H9 (cell line): ENCODE data around the gene SNAPC2. TPM values are rescaled to one million over a fixed set of nuclear protein-coding genes. Genes with fewer than 3 reads are reported as not detected.
A peak's percentile ranks its signal among the peaks of the same experiment; 100 is the strongest.

ENCODE experiments used
- DNase-seq: peaks from one replicate; pipeline ENCODE4 v3.0.0-alpha.2; 2017
- H2AFZ ChIP-seq: one replicate; pipeline ENCODE4 v1.6.1; 2013; ENCODE audit warnings: mild to moderate bottlenecking, low read length, control low read depth, moderate library complexity
- H2AK5ac ChIP-seq: 2 replicates; pipeline ENCODE4 v1.6.1; 2013; ENCODE audit warnings: low read length, control low read depth, mixed read lengths; ENCODE audit not compliant: insufficient read length
- H2BK120ac ChIP-seq: one replicate; pipeline ENCODE4 v1.6.1; 2013; ENCODE audit warnings: low read depth, mild to moderate bottlenecking, low read length, control low read depth, inconsistent platforms; ENCODE audit not compliant: poor library complexity, severe bottlenecking
- H2BK12ac ChIP-seq: 2 replicates; pipeline ENCODE4 v1.6.1; 2013; ENCODE audit warnings: low read length, control low read depth, mixed read lengths, low read depth; ENCODE audit not compliant: insufficient read length
- H2BK15ac ChIP-seq: 2 replicates; pipeline ENCODE4 v1.6.1; 2013; ENCODE audit warnings: low read depth, low read length, control low read depth
- H2BK20ac ChIP-seq: one replicate; pipeline ENCODE4 v1.6.1; 2013; ENCODE audit warnings: low read depth, mild to moderate bottlenecking, low read length, control low read depth, inconsistent platforms; ENCODE audit not compliant: poor library complexity, severe bottlenecking
- H2BK5ac ChIP-seq: 2 replicates; pipeline ENCODE4 v1.6.1; 2013; ENCODE audit warnings: low read length, control low read depth, mixed read lengths; ENCODE audit not compliant: insufficient read length
- H3K14ac ChIP-seq: 2 replicates; pipeline ENCODE4 v1.6.1; 2013; ENCODE audit warnings: low read length, control low read depth; ENCODE audit not compliant: insufficient read depth
- H3K18ac ChIP-seq: 2 replicates; pipeline ENCODE4 v1.6.1; 2013; ENCODE audit warnings: low read depth, mild to moderate bottlenecking, mixed read lengths, low read length, control low read depth; ENCODE audit not compliant: insufficient read length
- H3K23ac ChIP-seq: 2 replicates; pipeline ENCODE4 v1.6.1; 2013; ENCODE audit warnings: low read length, control low read depth, mixed read lengths, low read depth; ENCODE audit not compliant: insufficient read length
- H3K23me2 ChIP-seq: 2 replicates; pipeline ENCODE4 v1.6.1; 2013; ENCODE audit warnings: low read depth, mild to moderate bottlenecking, mixed read lengths, low read length, control low read depth; ENCODE audit not compliant: insufficient read length, poor library complexity, severe bottlenecking
- H3K27ac ChIP-seq: 2 replicates; pipeline ENCODE4 v1.5.1; 2013; ENCODE audit warnings: low read length, control low read depth, mixed read lengths, low read depth; ENCODE audit not compliant: insufficient read length
- H3K27me3 ChIP-seq: 2 replicates; pipeline ENCODE4 v1.6.1; 2013; ENCODE audit warnings: low read length, control low read depth, inconsistent platforms; ENCODE audit not compliant: insufficient read depth
- H3K4ac ChIP-seq: 2 replicates; pipeline ENCODE4 v1.6.1; 2013; ENCODE audit warnings: low read depth, mild to moderate bottlenecking, control low read depth, inconsistent platforms, low read length, moderate library complexity
- H3K4me1 ChIP-seq: 2 replicates; pipeline ENCODE4 v1.6.1; 2013; ENCODE audit warnings: low read length, control low read depth, inconsistent platforms; ENCODE audit not compliant: insufficient read depth
- H3K4me2 ChIP-seq: 2 replicates; pipeline ENCODE4 v1.6.1; 2013; ENCODE audit warnings: low read length, control low read depth, mixed read lengths; ENCODE audit not compliant: insufficient read length, insufficient read depth
- H3K56ac ChIP-seq: 2 replicates; pipeline ENCODE4 v1.6.1; 2013; ENCODE audit warnings: low read depth, mild to moderate bottlenecking, mixed read lengths, low read length, control low read depth; ENCODE audit not compliant: insufficient read length
- H3K79me1 ChIP-seq: 2 replicates; pipeline ENCODE4 v1.6.1; 2013; ENCODE audit warnings: low read depth, mild to moderate bottlenecking, moderate library complexity, low read length, control low read depth, inconsistent platforms; ENCODE audit not compliant: insufficient read depth, poor library complexity, severe bottlenecking
- H3K79me2 ChIP-seq: 2 replicates; pipeline ENCODE4 v1.6.1; 2013; ENCODE audit warnings: low read length, control low read depth, inconsistent platforms; ENCODE audit not compliant: insufficient read depth
- H3K9ac ChIP-seq: 2 replicates; pipeline ENCODE4 v1.6.1; 2013; ENCODE audit warnings: low read length, control low read depth, mixed read lengths; ENCODE audit not compliant: insufficient read length; ENCODE audit errors: extremely low read depth
- H3K9me3 ChIP-seq: one replicate; pipeline ENCODE4 v1.6.1; 2013; ENCODE audit warnings: low read depth, low read length, inconsistent platforms; ENCODE audit not compliant: control insufficient read depth
- H3T11ph ChIP-seq: one replicate; pipeline ENCODE4 v1.6.1; 2013; ENCODE audit warnings: mild to moderate bottlenecking, low read length, control low read depth, inconsistent platforms
- H4K20me1 ChIP-seq: one replicate; pipeline ENCODE4 v1.6.1; 2013; ENCODE audit not compliant: control insufficient read depth, insufficient read length, insufficient read depth
- H4K5ac ChIP-seq: 2 replicates; pipeline ENCODE4 v1.6.1; 2013; ENCODE audit warnings: low read depth, mild to moderate bottlenecking, mixed read lengths, low read length, control low read depth; ENCODE audit not compliant: insufficient read length
- H4K8ac ChIP-seq: replicated peaks from 2 replicates; pipeline ENCODE4 v1.6.1; 2013; ENCODE audit warnings: low read length, control low read depth, mixed read lengths, low read depth; ENCODE audit not compliant: insufficient read length
- H4K91ac ChIP-seq: 2 replicates; pipeline ENCODE4 v1.6.1; 2013; ENCODE audit warnings: low read depth, mild to moderate bottlenecking, moderate library complexity, mixed read lengths, low read length, control low read depth; ENCODE audit not compliant: insufficient read length
- H3K27ac Mint-ChIP-seq, 3 experiments: 2 replicates in 2 of 3; 3 replicates in 1 of 3; pipeline ENCODE4 v1.8.0; 2020 to 2021; ENCODE audit warnings: mixed read lengths in 3 of 3, mild to moderate bottlenecking in 1 of 3, moderate library complexity in 1 of 3
- H3K27me3 Mint-ChIP-seq: 2 replicates; pipeline ENCODE4 v1.8.0; 2021; ENCODE audit warnings: low read depth, mild to moderate bottlenecking, moderate library complexity, mixed read lengths
- H3K36me3 Mint-ChIP-seq, 3 experiments: 2 replicates in 2 of 3; 3 replicates in 1 of 3; pipeline ENCODE4 v1.8.0; 2020 to 2021; ENCODE audit warnings: low read depth in 3 of 3, mixed read lengths in 3 of 3; ENCODE audit not compliant: insufficient read depth in 1 of 3
- H3K4me1 Mint-ChIP-seq, 2 experiments: 2 replicates each; pipeline ENCODE4 v1.8.0; 2020; ENCODE audit warnings: mixed read lengths in 2 of 2
- H3K4me3 Mint-ChIP-seq, 2 experiments: 2 replicates in 1 of 2; 3 replicates in 1 of 2; pipeline ENCODE4 v1.8.0; 2020 to 2021; ENCODE audit warnings: mild to moderate bottlenecking in 2 of 2, mixed read lengths in 2 of 2, moderate library complexity in 1 of 2
- H3K9me3 Mint-ChIP-seq, 2 experiments: 2 replicates in 1 of 2; 3 replicates in 1 of 2; pipeline ENCODE4 v1.8.0; 2020; ENCODE audit warnings: mild to moderate bottlenecking in 2 of 2, mixed read lengths in 2 of 2, moderate library complexity in 1 of 2
- WGBS: extraction: QIAGEN DNeasy Blood & Tissue Kit; methylation state at CpG from one replicate; pipeline ENCODE4 v1.1.7; 2013; ENCODE audit warnings: missing lambda C conversion rate, low lambda C conversion rate, mixed read lengths; ENCODE audit not compliant: insufficient read length; ENCODE audit errors: extremely low coverage; 5-methylcytosine and 5-hydroxymethylcytosine counted together
- total RNA-seq: library from RNA; stranded (reverse); gene quantifications from 2 replicates; pipeline ENCODE4 v1.2.1, GENCODE V29; 2021
- TF ChIP-seq, protein P1 (sequence below): fragments of 200-600 bp; sonication (generic); conservative IDR thresholded peaks from 3 replicates; pipeline ENCODE4 v1.8.0; 2021; ENCODE audit warnings: antibody characterized with exemption, mild to moderate bottlenecking

The SNAPC2 gene
- total RNA-seq, 1 experiment from 2014 or later, result 17.8 TPM

DNA sequence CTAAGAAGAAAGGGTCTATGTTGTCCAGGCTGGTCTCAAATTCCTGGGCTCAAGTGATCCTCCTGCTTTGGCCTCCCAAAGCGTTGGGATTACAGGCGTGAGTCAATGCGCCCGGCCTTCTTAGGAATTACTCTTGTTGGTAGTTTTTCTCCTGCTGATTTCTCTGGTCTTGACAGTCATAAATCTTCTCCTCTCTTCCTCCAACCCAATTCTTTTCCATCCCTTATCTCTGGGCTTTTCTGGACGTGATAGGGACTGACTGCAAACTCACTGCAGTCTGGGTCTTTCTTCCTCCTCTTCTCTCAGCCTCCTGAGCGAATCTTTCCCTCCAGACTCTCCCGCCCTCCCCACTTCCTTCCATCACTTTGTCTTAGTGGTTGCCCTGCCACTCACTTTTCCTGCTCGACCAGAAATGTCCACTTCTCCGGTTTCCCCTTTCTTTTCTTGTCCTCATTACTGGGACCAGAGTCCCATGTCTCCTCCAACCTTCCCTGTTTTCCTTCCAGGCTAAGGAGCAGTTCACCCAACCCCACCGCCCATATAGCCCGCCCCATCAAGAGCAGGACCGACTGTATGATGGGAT, 45.2 kb downstream of the SNAPC2 start:
- H4K91ac ChIP-seq, result no peak overlapping the region
- Mint-ChIP-seq H3K27me3 (no peaks in the 10 kb centered on the region), H3K27ac (peak overlapping the region in 1 of 3 experiments; percentile 37; a peak in 1 of 7 replicates), H3K9me3 (no peaks in the 10 kb centered on the region), H3K36me3 (peaks cover 39 to 79% (median 76%) of the 10 kb centered on the region in 3 experiments), H3K4me1 (peaks cover 12 to 16% of the 10 kb centered on the region in 2 experiments), H3K4me3 (no peak overlapping the region)
- no peak overlapping the region for H2AK5ac ChIP-seq
- no CpG with 5 or more reads among the region's 12 CpGs for WGBS
- H2AFZ ChIP-seq, result no peak overlapping the region
- H3K27me3 ChIP-seq, result no peaks in the 10 kb centered on the region
- no peak overlapping the region for H3K18ac ChIP-seq
- H4K20me1 ChIP-seq, result no peaks in the 10 kb centered on the region
- H3K9ac ChIP-seq, result no peak overlapping the region
- H3K56ac ChIP-seq, result no peak overlapping the region
- no peak overlapping the region for H4K8ac ChIP-seq
- no peak overlapping the region for H4K5ac ChIP-seq
- no peak overlapping the region for H3K4ac ChIP-seq
- H3K4me2 ChIP-seq, result no peak overlapping the region
- no peak overlapping the region for H2BK15ac ChIP-seq
- H3K9me3 ChIP-seq, result no peaks in the 10 kb centered on the region
- H2BK12ac ChIP-seq, result no peak overlapping the region
- no peaks in the 10 kb centered on the region for H3K79me2 ChIP-seq
- H2BK120ac ChIP-seq, result no peak overlapping the region
- TF ChIP-seq, protein P1, sequence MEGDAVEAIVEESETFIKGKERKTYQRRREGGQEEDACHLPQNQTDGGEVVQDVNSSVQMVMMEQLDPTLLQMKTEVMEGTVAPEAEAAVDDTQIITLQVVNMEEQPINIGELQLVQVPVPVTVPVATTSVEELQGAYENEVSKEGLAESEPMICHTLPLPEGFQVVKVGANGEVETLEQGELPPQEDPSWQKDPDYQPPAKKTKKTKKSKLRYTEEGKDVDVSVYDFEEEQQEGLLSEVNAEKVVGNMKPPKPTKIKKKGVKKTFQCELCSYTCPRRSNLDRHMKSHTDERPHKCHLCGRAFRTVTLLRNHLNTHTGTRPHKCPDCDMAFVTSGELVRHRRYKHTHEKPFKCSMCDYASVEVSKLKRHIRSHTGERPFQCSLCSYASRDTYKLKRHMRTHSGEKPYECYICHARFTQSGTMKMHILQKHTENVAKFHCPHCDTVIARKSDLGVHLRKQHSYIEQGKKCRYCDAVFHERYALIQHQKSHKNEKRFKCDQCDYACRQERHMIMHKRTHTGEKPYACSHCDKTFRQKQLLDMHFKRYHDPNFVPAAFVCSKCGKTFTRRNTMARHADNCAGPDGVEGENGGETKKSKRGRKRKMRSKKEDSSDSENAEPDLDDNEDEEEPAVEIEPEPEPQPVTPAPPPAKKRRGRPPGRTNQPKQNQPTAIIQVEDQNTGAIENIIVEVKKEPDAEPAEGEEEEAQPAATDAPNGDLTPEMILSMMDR, result no peak
- no peak overlapping the region for H3K14ac ChIP-seq
- H3K27ac ChIP-seq, result no peak overlapping the region
- no peak overlapping the region for H2BK20ac ChIP-seq
- H3K23me2 ChIP-seq, result no peaks in the 10 kb centered on the region
- no peak overlapping the region for H2BK5ac ChIP-seq
- no peak overlapping the region for H3T11ph ChIP-seq
- H3K4me1 ChIP-seq, result no peaks in the 10 kb centered on the region
- H3K79me1 ChIP-seq, result no peaks in the 10 kb centered on the region
- no peak for DNase-seq
- no peak overlapping the region for H3K23ac ChIP-seq
